Pancreas (tissue), 10 donors: ENCODE measurements around the gene LTBR. TPM values are rescaled to one million over a fixed set of nuclear protein-coding genes. Genes with fewer than 3 reads are reported as not detected.

Source experiments
- ATAC-seq, 4 donors: fragments of 200-7000 bp; cut with Tn5 transposase; one replicate each; pipeline versions ENCODE4 v1.8.0 to v1.9.1; 2020; ENCODE audit warnings: mild to moderate bottlenecking in 4 of 4, moderate library complexity in 4 of 4
- DNase-seq, 6 donors: peaks; one replicate each; pipeline ENCODE4 v3.0.0-alpha.2; 2020
- FAIRE-seq: peaks from 2 replicates; lab custom pipeline; 2012; peaks lifted over from hg19 to GRCh38; lab: Jason Lieb, UNC
- H3K27ac ChIP-seq, 4 donors: fragments of 200-600 bp; sonication (generic); 1 replicate in 3 of 4; 2 replicates in 1 of 4; pipeline versions ENCODE4 v1.5.0 to v1.8.0; 2020
- H3K27me3 ChIP-seq, 4 donors: fragments of 200-600 bp; one replicate each; pipeline ENCODE4 v1.8.0; 2021
- H3K36me3 ChIP-seq, 3 donors: fragments of 200-600 bp; sonication (generic) in 1 of 3; one replicate each; pipeline versions ENCODE4 v1.5.0 to v1.8.0; 2020 to 2021
- H3K4me1 ChIP-seq, 3 donors: fragments of 200-600 bp; one replicate each; pipeline ENCODE4 v1.8.0; 2021
- H3K4me3 ChIP-seq, 4 donors: fragments of 200-600 bp; sonication (generic) in 2 of 4; one replicate each; pipeline versions ENCODE4 v1.5.0 to v1.8.0; 2020 to 2021
- H3K9me3 ChIP-seq, 4 donors: fragments of 200-600 bp; one replicate each; pipeline ENCODE4 v1.8.0; 2021
- CTCF ChIP-seq, 4 donors: fragments of 200-600 bp; sonication (generic) in 3 of 4; IDR thresholded peaks; one replicate each; pipeline versions ENCODE4 v1.5.0 to v1.8.0; 2021; ENCODE audit warnings: antibody characterized with exemption in 4 of 4
- WGBS, 2 donors: extraction: QIAGEN DNeasy Blood & Tissue Kit; methylation state at CpG; one replicate each; pipeline ENCODE4 v1.1.7; 2013; 5-methylcytosine and 5-hydroxymethylcytosine counted together
- intact Hi-C, 3 donors: fragments of 100-400 bp; cut with DNase I; formaldehyde crosslinking; loops; one replicate each; pipeline versions ENCODE4 v1.11.1 to v1.14.2; 2022
- polyA plus RNA-seq, 2 donors: library from polyadenylated mRNA; stranded (reverse); fragments of 200-250 nt; gene quantifications; one replicate each; pipeline ENCODE4 v1.2.3, GENCODE V29; 2013
- total RNA-seq, 6 donors: library from RNA; stranded (reverse); fragmentation: NEBNext Ultra II Directional in 4 of 6; extraction: Animal tissue kit (Norgen Biotek cat#: 25700) in 4 of 6; gene quantifications; one replicate each; pipeline versions ENCODE4 v1.2.1 to v1.2.4, GENCODE V29; 2021 to 2023
- donor health status: healthy with polysubstance abuse.
- donor health status: DM: no; HTN: no; CAD: no; lungs with moderate emphysema.
- donor health status: DM: no; HTN: no; CAD: no.
- donor health status: control.
- donor health status: control.
- donor health status: Bipolar disorder and iron deficiency.
- donor health status: DM: yes; HTN: yes; CAD: no.
- donor health status: DM: no; HTN: no; CAD: no.
- donor health status: DM: no; HTN: no; CAD: no.
- donor health status: DM: yes; HTN: yes; CAD: no.

LTBR gene
- total and polyA plus RNA-seq, 8 donors = 50.0 to 82.1 (median 71.6) TPM

- no peak for DNase-seq
- WGBS, 2 donors = 73 to 76% methylated on average over 7 of the region's 7 CpGs
- Histone ChIP-seq H3K27ac (no peak overlapping the region), H3K9me3 (no peaks in the 10 kb centered on the region), H3K4me1 (peaks cover 0 to 4% (median 0%) of the 10 kb centered on the region in 3 donors), H3K27me3 (no peaks in the 10 kb centered on the region), H3K4me3 (no peak overlapping the region), H3K36me3 (peaks cover 0 to 15% (median 0%) of the 10 kb centered on the region in 3 donors)
- TF ChIP-seq CTCF (IDR thresholded peaks at IDR 0.05) = no peak
- intact Hi-C loops = no loop called here
- peak; percentile 26 for FAIRE-seq
- no peak for ATAC-seq
Observed at GRCh38 chr12:6360080-6360571, 23.8 kb upstream of the LTBR start.

GRCh38 chr12:6360578-6361490 is 23.1 kb upstream of the LTBR start:
- Histone ChIP-seq H3K4me3 (no peak overlapping the region), H3K27ac (no peak overlapping the region), H3K4me1 (peaks cover 0 to 4% (median 0%) of the 10 kb centered on the region in 3 donors), H3K27me3 (no peaks in the 10 kb centered on the region), H3K9me3 (no peaks in the 10 kb centered on the region), H3K36me3 (peaks cover 0 to 8% (median 0%) of the 10 kb centered on the region in 3 donors)
- no peak for DNase-seq
- no peak for ATAC-seq
- WGBS, 2 donors = 61 to 66% methylated on average over 11 of the region's 11 CpGs
- no peak for TF ChIP-seq CTCF (IDR thresholded peaks at IDR 0.05)
- intact Hi-C loops = no loop called here
- no peak for FAIRE-seq

- Histone ChIP-seq H3K36me3 (peaks cover 0 to 5% (median 0%) of the 10 kb centered on the region in 3 donors), H3K27me3 (no peaks in the 10 kb centered on the region), H3K27ac (no peak overlapping the region), H3K9me3 (no peaks in the 10 kb centered on the region), H3K4me1 (peaks cover 0 to 4% (median 0%) of the 10 kb centered on the region in 3 donors), H3K4me3 (no peak overlapping the region)
- 85 to 86% methylated on average over 14 of the region's 14 CpGs for WGBS, 2 donors
- FAIRE-seq (no peak), ATAC-seq (peak in 1 of 4 donors; percentile 7), DNase-seq (no peak)
- TF ChIP-seq CTCF (IDR thresholded peaks at IDR 0.05) = no peak
- intact Hi-C loops = no loop called here
Observed at GRCh38 chr12:6361834-6362233, 22.1 kb upstream of the LTBR start.

- Histone ChIP-seq H3K36me3 (peaks cover 0 to 5% (median 0%) of the 10 kb centered on the region in 3 donors), H3K27me3 (no peaks in the 10 kb centered on the region), H3K4me3 (no peak overlapping the region), H3K9me3 (no peaks in the 10 kb centered on the region), H3K27ac (no peak overlapping the region), H3K4me1 (peaks cover 0 to 4% (median 0%) of the 10 kb centered on the region in 3 donors)
- no peak for TF ChIP-seq CTCF (IDR thresholded peaks at IDR 0.05)
- 63 to 70% methylated on average over 3 of the region's 3 CpGs for WGBS, 2 donors
- ATAC-seq (no peak), FAIRE-seq (no peak), DNase-seq (no peak)
- intact Hi-C loops = no loop called here
Observed at GRCh38 chr12:6362403-6362802, 21.6 kb upstream of the LTBR start.

GRCh38 chr12:6363010-6363329 is 21.0 kb upstream of the LTBR start:
- ATAC-seq (no peak), DNase-seq (no peak), FAIRE-seq (no peak)
- WGBS, 2 donors = 22% methylated on average over 4 of the region's 4 CpGs
- H3K4me3 ChIP-seq = peak overlapping the region in 3 of 4 donors; percentile 38 to 63 (median 49)
- intact Hi-C loops = no loop called here
- H3K36me3 ChIP-seq = peaks cover 0 to 5% (median 0%) of the 10 kb centered on the region in 3 donors
- no peaks in the 10 kb centered on the region for H3K27me3 ChIP-seq
- peak overlapping the region; percentile 63 to 97 (median 88) for H3K27ac ChIP-seq
- H3K4me1 ChIP-seq = peaks cover 0 to 4% (median 0%) of the 10 kb centered on the region in 3 donors
- TF ChIP-seq CTCF (IDR thresholded peaks at IDR 0.05) = no peak
- H3K9me3 ChIP-seq = no peaks in the 10 kb centered on the region
